GM10266 (cell line): ENCODE measurements around the gene GRIP1.

Experiments used
- DNase-seq: peaks from one replicate; pipeline ENCODE4 v3.0.0; 2012; ENCODE audit errors: extremely low spot score
- CTCF ChIP-seq: IDR thresholded peaks from 2 replicates; pipeline ENCODE4 v1.5.1; 2012; ENCODE audit warnings: mild to moderate bottlenecking, low read depth; ENCODE audit not compliant: control insufficient read depth, insufficient read depth; ENCODE audit errors: missing control alignments

Gene GRIP1

GRCh38 chr12:66345956-66346355 lies 332.9 kb downstream of the GRIP1 start:
- no peak for TF ChIP-seq CTCF
- DNase-seq, result no peak

GRCh38 chr12:66345212-66345611 lies 333.7 kb downstream of the GRIP1 start:
- DNase-seq, result no peak
- no peak for TF ChIP-seq CTCF

- TF ChIP-seq CTCF, result no peak
- no peak for DNase-seq
Observed at GRCh38 chr12:66341126-66341525, 337.8 kb downstream of the GRIP1 start.

- DNase-seq, result no peak
- no peak for TF ChIP-seq CTCF
Observed at GRCh38 chr12:66340131-66340530, 338.7 kb downstream of the GRIP1 start.

- no peak for DNase-seq
- no peak for TF ChIP-seq CTCF
Observed at GRCh38 chr12:66337381-66338010, 341.4 kb downstream of the GRIP1 start.

GRCh38 chr12:66335746-66336145 lies 343.1 kb downstream of the GRIP1 start:
- DNase-seq, result no peak
- TF ChIP-seq CTCF, result no peak

- no peak for TF ChIP-seq CTCF
- no peak for DNase-seq
Observed at GRCh38 chr12:66331814-66332213, 347.1 kb downstream of the GRIP1 start.
